ENCODE results near the gene ZRANB3.

The ZRANB3 gene

DNA sequence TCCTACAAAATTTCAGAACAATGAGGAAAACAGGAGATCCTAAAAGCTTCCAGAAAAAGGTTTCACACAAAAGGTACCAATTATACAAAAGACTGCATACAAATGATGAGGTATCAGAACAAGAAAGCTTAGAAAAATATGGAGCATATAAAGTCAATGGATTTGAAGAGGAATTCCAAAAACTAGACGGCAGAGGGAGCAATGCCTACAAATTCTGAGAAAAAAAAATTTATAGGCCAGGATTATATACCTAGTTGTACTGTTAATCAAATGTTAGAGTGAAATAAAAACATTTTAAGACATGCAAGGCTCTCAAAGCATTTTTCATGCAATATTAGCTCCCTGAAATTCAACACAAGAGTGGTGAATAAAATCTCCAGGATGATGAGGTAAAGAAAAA lies 106.2 kb downstream of the ZRANB3 start:
- Histone ChIP-seq H4K20me1 (ENCODE audit: insufficient read depth, low read length) (no peaks in the 10 kb centered on the region), H3K36me3 (ENCODE audit: insufficient read depth, low read length) (no peaks in the 10 kb centered on the region), H3K9me3 (ENCODE audit: low read length) (peaks cover 7% of the 10 kb centered on the region; the same call in 1 of the 2 replicates), H3K4me1 (ENCODE audit: insufficient read depth, low read length, severe bottlenecking) (no peaks in the 10 kb centered on the region), H2AFZ (ENCODE audit: low read length) (no peak overlapping the region), H3K9me2 (ENCODE audit: low read depth, low read length) (no peaks in the 10 kb centered on the region), H3K9ac (ENCODE audit: low read length) (no peak overlapping the region), H3K4me2 (ENCODE audit: low read length) (no peak overlapping the region), H3F3A (ENCODE audit: insufficient read depth, low read length) (no peaks in the 10 kb centered on the region), H3K27ac (ENCODE audit: low read depth, low read length, poor library complexity, severe bottlenecking) (no peak overlapping the region), H3K27me3 (ENCODE audit: insufficient read depth, low read length) (no peaks in the 10 kb centered on the region), H3K79me2 (ENCODE audit: insufficient read depth, low read length) (0 out of 2 replicates have a peak, but pooled peaks cover 4% of the 10 kb centered on the region), H3K4me3 (ENCODE audit: low read depth, low read length, poor library complexity, severe bottlenecking) (no peak overlapping the region)
- no peak for TF ChIP-seq EZH2 (IDR thresholded peaks at IDR 0.05; ENCODE audit: borderline replicate concordance, low read length)
- TF ChIP-seq, protein P1, sequence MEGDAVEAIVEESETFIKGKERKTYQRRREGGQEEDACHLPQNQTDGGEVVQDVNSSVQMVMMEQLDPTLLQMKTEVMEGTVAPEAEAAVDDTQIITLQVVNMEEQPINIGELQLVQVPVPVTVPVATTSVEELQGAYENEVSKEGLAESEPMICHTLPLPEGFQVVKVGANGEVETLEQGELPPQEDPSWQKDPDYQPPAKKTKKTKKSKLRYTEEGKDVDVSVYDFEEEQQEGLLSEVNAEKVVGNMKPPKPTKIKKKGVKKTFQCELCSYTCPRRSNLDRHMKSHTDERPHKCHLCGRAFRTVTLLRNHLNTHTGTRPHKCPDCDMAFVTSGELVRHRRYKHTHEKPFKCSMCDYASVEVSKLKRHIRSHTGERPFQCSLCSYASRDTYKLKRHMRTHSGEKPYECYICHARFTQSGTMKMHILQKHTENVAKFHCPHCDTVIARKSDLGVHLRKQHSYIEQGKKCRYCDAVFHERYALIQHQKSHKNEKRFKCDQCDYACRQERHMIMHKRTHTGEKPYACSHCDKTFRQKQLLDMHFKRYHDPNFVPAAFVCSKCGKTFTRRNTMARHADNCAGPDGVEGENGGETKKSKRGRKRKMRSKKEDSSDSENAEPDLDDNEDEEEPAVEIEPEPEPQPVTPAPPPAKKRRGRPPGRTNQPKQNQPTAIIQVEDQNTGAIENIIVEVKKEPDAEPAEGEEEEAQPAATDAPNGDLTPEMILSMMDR (IDR thresholded peaks at IDR 0.05; ENCODE audit: low read length), result no peak

DNA sequence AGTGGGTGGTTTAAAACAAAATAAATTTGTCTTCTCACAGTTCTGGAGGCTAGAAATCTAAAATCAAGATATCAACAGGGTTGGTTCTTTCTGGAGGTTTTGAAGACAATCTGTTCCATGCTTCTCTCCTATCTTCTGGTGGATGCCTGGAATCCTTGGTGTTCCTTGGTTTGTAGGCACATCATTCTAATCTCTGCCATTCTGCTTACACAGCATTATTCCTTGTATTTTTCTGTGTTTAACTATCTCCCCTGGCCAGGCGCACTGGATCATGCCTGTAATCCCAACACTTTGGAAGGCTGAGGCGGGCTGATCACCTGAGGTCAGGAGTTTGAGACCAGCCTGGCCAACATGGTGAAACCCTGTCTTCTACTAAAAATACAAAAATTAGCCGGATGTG lies 108.1 kb downstream of the ZRANB3 start:
- H3K27ac ChIP-seq (ENCODE audit: low read depth, low read length, poor library complexity, severe bottlenecking), result no peak overlapping the region
- no peaks in the 10 kb centered on the region for H3K27me3 ChIP-seq (ENCODE audit: insufficient read depth, low read length)

DNA sequence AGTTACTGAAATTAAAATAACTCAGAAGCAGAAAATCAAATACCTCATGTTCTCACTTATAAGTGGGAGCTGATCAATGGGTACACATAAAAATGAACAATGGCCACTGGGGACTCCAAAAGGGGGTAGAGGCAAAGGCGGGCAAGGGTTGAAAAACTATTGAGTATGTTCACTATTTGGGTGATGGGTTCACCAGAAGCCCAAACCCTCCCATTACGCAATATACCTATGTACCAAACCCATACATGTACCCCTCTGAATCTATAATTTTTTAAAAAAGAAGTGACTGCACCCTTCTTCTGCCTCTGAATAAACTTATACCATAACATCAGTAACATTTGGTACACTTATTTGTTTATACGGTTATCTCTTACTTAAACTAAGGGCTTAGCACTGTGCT lies 119.4 kb downstream of the ZRANB3 start:
- Histone ChIP-seq H3K4me3 (ENCODE audit: low read depth, low read length, poor library complexity, severe bottlenecking) (no peak overlapping the region), H4K20me1 (ENCODE audit: insufficient read depth, low read length) (no peaks in the 10 kb centered on the region), H3F3A (ENCODE audit: insufficient read depth, low read length) (no peaks in the 10 kb centered on the region), H3K27me3 (ENCODE audit: insufficient read depth, low read length) (no peaks in the 10 kb centered on the region), H3K9ac (ENCODE audit: low read length) (no peak overlapping the region), H3K4me2 (ENCODE audit: low read length) (no peak overlapping the region), H3K4me1 (ENCODE audit: insufficient read depth, low read length, severe bottlenecking) (no peaks in the 10 kb centered on the region), H3K9me2 (ENCODE audit: low read depth, low read length) (no peaks in the 10 kb centered on the region), H3K79me2 (ENCODE audit: insufficient read depth, low read length) (no peaks in the 10 kb centered on the region), H3K36me3 (ENCODE audit: insufficient read depth, low read length) (no peaks in the 10 kb centered on the region), H2AFZ (ENCODE audit: low read length) (no peak overlapping the region), H3K27ac (ENCODE audit: low read depth, low read length, poor library complexity, severe bottlenecking) (no peak overlapping the region), H3K9me3 (ENCODE audit: low read length) (peaks cover 2% of the 10 kb centered on the region; the same call in 1 of the 2 replicates)
- TF ChIP-seq, protein P1 (IDR thresholded peaks at IDR 0.05; ENCODE audit: low read length), result no peak
- no peak for TF ChIP-seq EZH2 (IDR thresholded peaks at IDR 0.05; ENCODE audit: borderline replicate concordance, low read length)

More for the DNA sequence above, 108.1 kb downstream of the ZRANB3 start:
- no peaks in the 10 kb centered on the region for H3K9me2 ChIP-seq (ENCODE audit: low read depth, low read length)
- H3K9me3 ChIP-seq (ENCODE audit: low read length), result peaks cover 7% of the 10 kb centered on the region; the same call in 1 of the 2 replicates
- H3K4me3 ChIP-seq (ENCODE audit: low read depth, low read length, poor library complexity, severe bottlenecking), result no peak overlapping the region
- H2AFZ ChIP-seq (ENCODE audit: low read length), result no peak overlapping the region
- H3K4me1 ChIP-seq (ENCODE audit: insufficient read depth, low read length, severe bottlenecking), result no peaks in the 10 kb centered on the region
- no peaks in the 10 kb centered on the region for H3F3A ChIP-seq (ENCODE audit: insufficient read depth, low read length)
- H3K79me2 ChIP-seq (ENCODE audit: insufficient read depth, low read length), result 0 out of 2 replicates have a peak, but pooled peaks cover 4% of the 10 kb centered on the region
- H4K20me1 ChIP-seq (ENCODE audit: insufficient read depth, low read length), result no peaks in the 10 kb centered on the region
- TF ChIP-seq, protein P1 (IDR thresholded peaks at IDR 0.05; ENCODE audit: low read length), result no peak
- TF ChIP-seq EZH2 (IDR thresholded peaks at IDR 0.05; ENCODE audit: borderline replicate concordance, low read length), result no peak
- no peak overlapping the region for H3K9ac ChIP-seq (ENCODE audit: low read length)
- H3K36me3 ChIP-seq (ENCODE audit: insufficient read depth, low read length), result no peaks in the 10 kb centered on the region
- H3K4me2 ChIP-seq (ENCODE audit: low read length), result no peak overlapping the region

Data from OCI-LY1 (cell line).